Spinal cord (tissue), 10 donors: Measurements from ENCODE around the gene KANK4. TPM values are rescaled to one million over a fixed set of nuclear protein-coding genes. Genes with fewer than 3 reads are reported as not detected.
A peak's percentile ranks its signal among the peaks of the same experiment; 100 is the strongest.

Experiments
- DNase-seq, 6 donors: peaks; one replicate each; pipeline versions ENCODE4 v3.0.0 to v3.0.0-alpha.2; 2013 to 2015; ENCODE audit warnings: low spot score in 6 of 6, low read depth in 4 of 6
- H3K27ac ChIP-seq: one replicate; pipeline ENCODE4 v1.5.1; 2013; ENCODE audit warnings: low read depth, low read length, control low read depth
- H3K27me3 ChIP-seq: one replicate; pipeline ENCODE4 v1.6.1; 2013; ENCODE audit warnings: low read length; ENCODE audit not compliant: control insufficient read depth, insufficient read depth
- H3K36me3 ChIP-seq: one replicate; pipeline ENCODE4 v1.6.1; 2013; ENCODE audit warnings: low read length; ENCODE audit not compliant: control insufficient read depth, insufficient read depth
- H3K4me1 ChIP-seq: one replicate; pipeline ENCODE4 v1.6.1; 2013; ENCODE audit warnings: low read length; ENCODE audit not compliant: control insufficient read depth, insufficient read depth
- H3K4me3 ChIP-seq: one replicate; pipeline ENCODE4 v1.5.1; 2013; ENCODE audit warnings: low read depth, low read length, control low read depth
- H3K9me3 ChIP-seq: one replicate; pipeline ENCODE4 v1.6.1; 2013; ENCODE audit warnings: low read length; ENCODE audit not compliant: control insufficient read depth, insufficient read depth
- WGBS: methylation state at CpG from one replicate; pipeline ENCODE4 v1.1.5; 2013; ENCODE audit warnings: missing lambda C conversion rate; ENCODE audit not compliant: insufficient coverage; 5-methylcytosine and 5-hydroxymethylcytosine counted together
- polyA plus RNA-seq, 2 donors: library from polyadenylated mRNA; unstranded; fragments of 120-200 nt; gene quantifications; one replicate each; pipeline ENCODE4 v1.2.1, GENCODE V29; 2013; ENCODE audit not compliant: insufficient read length in 2 of 2
- total RNA-seq, 2 donors: library from RNA; depleted of rRNA in 1 of 2; stranded (reverse); fragments of 120-200 nt in 1 of 2; fragments of >200 nt in 1 of 2; gene quantifications; one replicate each; pipeline versions ENCODE4 v1.2.3 to v1.2.4, GENCODE V29; 2013 to 2014
- donor health status: healthy.

The KANK4 gene
- total and polyA plus RNA-seq, 4 donors: 8.9 to 23.8 (median 19.6) TPM

- Histone ChIP-seq H3K9me3 (no peaks in the 10 kb centered on the region), H3K4me1 (peaks cover 20% of the 10 kb centered on the region), H3K36me3 (peaks cover 6% of the 10 kb centered on the region), H3K27ac (no peak overlapping the region), H3K27me3 (no peaks in the 10 kb centered on the region), H3K4me3 (no peak overlapping the region)
- DNase-seq: no peak
- no CpG with 5 or more reads among the region's 1 CpG for WGBS
Measured at GRCh38 chr1:62269439-62269838, 49.8 kb downstream of the KANK4 start.

- peaks cover 20% of the 10 kb centered on the region for H3K4me1 ChIP-seq
- DNase-seq: no peak
- WGBS: 94% methylated on average over 4 of the region's 8 CpGs
- H3K36me3 ChIP-seq: peaks cover 5% of the 10 kb centered on the region
- no peak overlapping the region for H3K4me3 ChIP-seq
- no peaks in the 10 kb centered on the region for H3K9me3 ChIP-seq
- no peak overlapping the region for H3K27ac ChIP-seq
- no peaks in the 10 kb centered on the region for H3K27me3 ChIP-seq
Measured at GRCh38 chr1:62268315-62268714, 50.9 kb downstream of the KANK4 start.

DNA sequence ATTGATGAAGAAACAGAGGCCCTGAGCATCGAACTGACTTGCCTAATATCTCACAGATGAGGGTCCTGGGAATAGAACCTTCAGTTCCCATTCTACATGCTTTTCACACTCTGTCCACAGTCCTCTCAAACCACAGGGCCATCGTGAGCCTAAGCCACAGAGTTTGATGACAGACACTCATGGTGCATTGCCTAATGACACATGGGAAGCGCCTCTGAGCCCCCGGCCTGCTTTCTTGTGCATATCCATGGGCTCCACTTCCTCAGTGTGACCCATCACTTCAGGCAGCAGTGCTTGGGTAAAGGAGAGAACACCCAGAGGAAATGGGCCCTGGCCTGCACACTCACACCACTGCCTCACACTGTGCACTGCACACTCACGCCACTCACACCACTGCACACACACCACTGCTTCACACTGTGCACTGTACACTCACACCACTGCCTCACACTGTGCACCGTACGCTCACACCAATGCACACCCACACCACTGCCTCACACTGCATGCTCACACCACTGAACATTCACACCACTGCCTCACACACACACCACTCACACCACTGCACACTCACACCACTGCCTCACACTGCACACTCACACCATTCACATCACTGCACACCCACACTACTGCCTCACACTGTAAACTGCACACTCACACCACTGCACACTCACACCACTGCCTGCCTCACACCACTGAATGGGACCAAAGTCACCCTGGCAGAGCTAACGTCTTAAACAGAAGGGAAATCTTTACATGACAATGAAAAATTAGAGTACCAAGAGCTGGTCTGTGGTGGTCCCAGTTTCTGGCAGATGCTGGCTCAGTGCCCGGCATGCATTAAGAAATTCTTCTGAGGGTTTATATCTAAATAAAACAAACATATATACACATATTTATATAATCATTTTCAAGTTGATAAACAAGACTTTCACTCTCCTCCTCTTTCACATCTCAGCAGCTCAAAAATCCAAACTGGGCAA lies 53.0 kb downstream of the KANK4 start:
- peaks cover 6% of the 10 kb centered on the region for H3K4me1 ChIP-seq
- H3K27me3 ChIP-seq: no peaks in the 10 kb centered on the region
- H3K9me3 ChIP-seq: no peaks in the 10 kb centered on the region
- peaks cover 3% of the 10 kb centered on the region for H3K36me3 ChIP-seq
- no peak overlapping the region for H3K4me3 ChIP-seq
- no peak overlapping the region for H3K27ac ChIP-seq
- WGBS: 81% methylated on average over 8 of the region's 9 CpGs
- DNase-seq: no peak

GRCh38 chr1:62263814-62264353 lies 55.4 kb downstream of the KANK4 start:
- no peaks in the 10 kb centered on the region for H3K9me3 ChIP-seq
- H3K36me3 ChIP-seq: peaks cover 3% of the 10 kb centered on the region
- no peaks in the 10 kb centered on the region for H3K27me3 ChIP-seq
- H3K27ac ChIP-seq: no peak overlapping the region
- DNase-seq: no peak
- peaks cover 3% of the 10 kb centered on the region for H3K4me1 ChIP-seq
- H3K4me3 ChIP-seq: no peak overlapping the region
- 84% methylated on average over 8 of the region's 13 CpGs for WGBS

DNA sequence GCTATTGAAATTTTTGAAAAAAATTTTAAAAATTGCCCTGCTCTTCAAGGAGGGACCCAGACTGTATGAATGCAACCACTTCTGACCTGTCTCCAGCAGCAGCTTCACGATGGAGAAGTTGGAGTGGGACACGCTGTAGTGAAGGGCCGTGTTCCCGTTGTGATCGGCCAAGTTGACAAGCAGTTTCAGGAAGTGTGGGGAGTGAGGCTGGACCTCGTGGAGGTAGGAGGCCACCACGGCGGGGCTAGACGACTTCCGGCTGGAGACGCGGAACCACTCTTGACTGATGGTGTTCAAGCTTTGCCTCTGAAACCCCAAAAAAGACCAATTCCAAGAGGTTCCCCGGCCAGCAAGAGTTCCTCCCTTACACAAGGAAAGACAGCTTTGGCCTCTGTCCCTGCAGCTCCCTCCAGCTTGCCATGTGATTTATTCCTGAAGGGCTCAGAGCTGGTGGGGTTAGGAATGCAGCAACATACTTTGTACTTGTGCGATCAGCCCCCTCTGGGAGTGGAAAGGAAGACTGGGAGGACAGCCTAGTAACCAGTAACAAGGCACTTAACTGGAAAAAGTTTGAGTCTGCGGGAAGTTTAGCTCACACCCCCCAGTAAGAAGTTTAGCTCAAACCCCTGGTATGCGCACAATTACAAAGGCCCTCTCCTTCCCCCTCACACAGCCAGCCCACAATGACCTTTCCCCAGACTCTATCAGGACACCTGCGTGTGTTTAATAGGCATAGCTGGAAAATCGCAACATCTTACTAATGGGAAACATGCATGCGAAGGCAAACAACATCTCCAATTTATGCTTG lies 56.0 kb downstream of the KANK4 start:
- Histone ChIP-seq H3K36me3 (peaks cover 3% of the 10 kb centered on the region), H3K4me3 (no peak overlapping the region), H3K27ac (no peak overlapping the region), H3K9me3 (no peaks in the 10 kb centered on the region), H3K27me3 (no peaks in the 10 kb centered on the region), H3K4me1 (no peaks in the 10 kb centered on the region)
- no peak for DNase-seq
- 73% methylated on average over 13 of the region's 19 CpGs for WGBS

GRCh38 chr1:62260688-62261087 lies 58.5 kb downstream of the KANK4 start:
- H3K4me1 ChIP-seq: no peaks in the 10 kb centered on the region
- H3K4me3 ChIP-seq: no peak overlapping the region
- no peaks in the 10 kb centered on the region for H3K36me3 ChIP-seq
- WGBS: 76% methylated on average over 3 of the region's 3 CpGs
- no peak overlapping the region for H3K27ac ChIP-seq
- H3K9me3 ChIP-seq: no peaks in the 10 kb centered on the region
- H3K27me3 ChIP-seq: no peaks in the 10 kb centered on the region
- DNase-seq: no peak

GRCh38 chr1:62259551-62259950 lies 59.7 kb downstream of the KANK4 start:
- WGBS: 100% methylated on average over 4 of the region's 4 CpGs
- no peak for DNase-seq
- Histone ChIP-seq H3K4me3 (no peak overlapping the region), H3K27ac (no peak overlapping the region), H3K4me1 (no peaks in the 10 kb centered on the region), H3K36me3 (no peaks in the 10 kb centered on the region), H3K9me3 (no peaks in the 10 kb centered on the region), H3K27me3 (no peaks in the 10 kb centered on the region)

DNA sequence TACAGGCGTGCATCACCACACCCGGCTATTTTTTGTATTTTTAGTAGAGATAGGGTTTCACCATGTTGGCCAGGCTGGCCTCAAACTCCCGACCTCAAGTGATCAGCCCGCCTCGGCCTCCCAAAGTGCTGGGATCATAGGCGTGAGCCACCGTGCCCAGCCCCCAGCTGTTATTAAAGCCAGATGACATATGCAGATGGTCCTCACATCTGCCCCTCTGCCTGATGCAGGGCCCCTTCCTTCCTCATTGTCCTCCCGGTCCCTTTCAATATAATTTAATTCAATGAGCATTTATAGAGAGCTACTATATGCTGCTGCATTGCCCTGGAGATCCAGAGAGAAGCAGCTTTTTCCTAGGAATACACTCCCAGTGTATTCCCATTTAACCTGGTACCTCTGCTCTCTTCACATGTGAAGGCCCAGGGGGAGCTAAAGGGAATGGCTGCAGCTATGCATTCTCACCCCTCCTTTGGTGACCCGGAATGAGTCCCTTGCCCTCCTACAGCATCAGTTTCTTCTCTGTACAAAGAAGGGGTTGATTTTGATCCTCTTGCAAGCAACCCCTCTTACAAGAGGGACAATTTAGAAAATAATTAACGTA lies 69.0 kb downstream of the KANK4 start:
- WGBS: 80% methylated on average over 5 of the region's 10 CpGs
- no peak overlapping the region for H3K27ac ChIP-seq

DNA sequence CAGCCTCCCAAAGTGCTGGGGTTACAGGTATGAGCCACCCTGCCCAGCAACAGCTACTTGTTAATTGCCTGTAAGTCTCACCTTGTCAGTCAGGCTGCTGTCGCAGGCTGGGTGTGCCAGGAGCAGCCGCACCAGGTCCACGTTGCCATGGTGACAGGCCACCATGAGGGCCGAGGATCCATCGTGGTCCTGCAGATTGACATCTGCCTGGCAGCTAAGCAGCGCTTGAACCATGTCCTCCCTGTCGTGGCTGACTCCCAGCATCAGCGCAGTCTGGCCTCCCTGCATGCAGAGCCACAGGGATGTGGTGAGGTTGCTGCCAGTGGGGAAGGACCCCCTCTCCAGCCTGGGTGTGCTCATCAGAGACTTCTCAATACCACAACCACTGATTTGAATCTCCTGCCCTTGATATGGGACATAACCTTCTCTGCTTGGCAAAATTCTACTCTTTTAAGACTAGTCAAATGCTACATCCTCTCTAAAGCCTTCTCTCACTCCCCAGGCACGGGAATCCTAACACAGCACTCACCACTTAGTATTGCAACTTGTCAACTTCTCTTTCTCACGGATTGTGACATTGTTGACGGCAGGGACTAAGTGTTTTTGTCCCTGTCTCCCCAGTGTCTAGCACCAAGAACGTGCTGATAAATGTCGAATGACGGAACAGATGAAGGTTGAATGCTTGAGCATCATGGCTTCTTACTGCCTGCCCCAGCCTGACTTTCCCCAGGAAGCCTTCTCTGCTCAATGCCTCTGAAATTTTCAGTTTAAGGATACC lies 71.7 kb downstream of the KANK4 start:
- Histone ChIP-seq H3K9me3 (no peaks in the 10 kb centered on the region), H3K4me3 (no peak overlapping the region), H3K27me3 (no peaks in the 10 kb centered on the region), H3K4me1 (peaks cover 10% of the 10 kb centered on the region), H3K36me3 (no peaks in the 10 kb centered on the region), H3K27ac (no peak overlapping the region)
- WGBS: 47% methylated on average over 14 of the region's 14 CpGs
- peak in 2 of 6 donors; percentile 35 to 76 for DNase-seq

More for the DNA sequence above, 69.0 kb downstream of the KANK4 start:
- Histone ChIP-seq H3K4me3 (no peak overlapping the region), H3K9me3 (no peaks in the 10 kb centered on the region), H3K36me3 (no peaks in the 10 kb centered on the region), H3K4me1 (peaks cover 5% of the 10 kb centered on the region), H3K27me3 (no peaks in the 10 kb centered on the region)
- no peak for DNase-seq
